Measurements from ENCODE around the gene FGFBP1. TPM values are rescaled to one million over a fixed set of nuclear protein-coding genes. Genes with fewer than 3 reads are reported as not detected.

Gene FGFBP1
- total and polyA plus RNA-seq, 4 donors: not detected

GRCh38 chr4:15964159-15964558, 25.6 kb upstream of the FGFBP1 start:
- Histone ChIP-seq H3K9me3 (ENCODE audit: control insufficient read depth, insufficient read depth, low read length) (peaks cover 4% of the 10 kb centered on the region), H3K27ac (ENCODE audit: low read depth, low read length) (no peak overlapping the region), H3K4me3 (ENCODE audit: low read depth, low read length) (no peak overlapping the region), H3K27me3 (ENCODE audit: control insufficient read depth, insufficient read depth, low read length) (no peaks in the 10 kb centered on the region), H3K4me1 (ENCODE audit: control insufficient read depth, insufficient read depth, low read length) (peaks cover 12% of the 10 kb centered on the region), H3K36me3 (ENCODE audit: control insufficient read depth, insufficient read depth, low read length) (no peaks in the 10 kb centered on the region)
- no peak for DNase-seq (ENCODE audit: low read depth in 4 of 6, low spot score in 6 of 6)
- WGBS (ENCODE audit: insufficient coverage): 97% methylated on average over 3 of the region's 5 CpGs

GRCh38 chr4:15963576-15963975, 25.0 kb upstream of the FGFBP1 start:
- Histone ChIP-seq H3K36me3 (ENCODE audit: control insufficient read depth, insufficient read depth, low read length) (no peaks in the 10 kb centered on the region), H3K4me3 (ENCODE audit: low read depth, low read length) (no peak overlapping the region), H3K4me1 (ENCODE audit: control insufficient read depth, insufficient read depth, low read length) (peaks cover 12% of the 10 kb centered on the region), H3K9me3 (ENCODE audit: control insufficient read depth, insufficient read depth, low read length) (peaks cover 4% of the 10 kb centered on the region), H3K27me3 (ENCODE audit: control insufficient read depth, insufficient read depth, low read length) (no peaks in the 10 kb centered on the region), H3K27ac (ENCODE audit: low read depth, low read length) (no peak overlapping the region)
- WGBS (ENCODE audit: insufficient coverage): 57% methylated on average over 2 of the region's 4 CpGs
- no peak for DNase-seq (ENCODE audit: low read depth in 4 of 6, low spot score in 6 of 6)

GRCh38 chr4:15963001-15963451, 24.5 kb upstream of the FGFBP1 start, which contains the start of gene FGFBP2:
Gene FGFBP2, minus strand, starts transcription at chr4:15963175. Its CDS starts 46 bp downstream, at chr4:15963129.
- H3K27ac ChIP-seq (ENCODE audit: low read depth, low read length): no peak within 1 kb of the TSS
- 47% methylated on average over 9 of the region's 9 CpGs for WGBS (ENCODE audit: insufficient coverage)
- H3K36me3 ChIP-seq (ENCODE audit: control insufficient read depth, insufficient read depth, low read length): no peaks in the 10 kb centered on the region
- DNase-seq (ENCODE audit: low read depth in 4 of 6, low spot score in 6 of 6): peak in 3 of 6 donors; percentile 1 to 51 (median 31)
- peaks cover 12% of the 10 kb centered on the region for H3K4me1 ChIP-seq (ENCODE audit: control insufficient read depth, insufficient read depth, low read length)
- H3K9me3 ChIP-seq (ENCODE audit: control insufficient read depth, insufficient read depth, low read length): peaks cover 4% of the 10 kb centered on the region
- H3K27me3 ChIP-seq (ENCODE audit: control insufficient read depth, insufficient read depth, low read length): no peaks in the 10 kb centered on the region
- H3K4me3 ChIP-seq (ENCODE audit: low read depth, low read length): no peak within 1 kb of the TSS

- H3K36me3 ChIP-seq (ENCODE audit: control insufficient read depth, insufficient read depth, low read length): no peaks in the 10 kb centered on the region
- H3K4me3 ChIP-seq (ENCODE audit: low read depth, low read length): no peak overlapping the region
- H3K27ac ChIP-seq (ENCODE audit: low read depth, low read length): no peak overlapping the region
- DNase-seq (ENCODE audit: low read depth in 4 of 6, low spot score in 6 of 6): no peak
- peaks cover 12% of the 10 kb centered on the region for H3K4me1 ChIP-seq (ENCODE audit: control insufficient read depth, insufficient read depth, low read length)
- 84% methylated on average over 8 of the region's 16 CpGs for WGBS (ENCODE audit: insufficient coverage)
- peaks cover 4% of the 10 kb centered on the region for H3K9me3 ChIP-seq (ENCODE audit: control insufficient read depth, insufficient read depth, low read length)
- H3K27me3 ChIP-seq (ENCODE audit: control insufficient read depth, insufficient read depth, low read length): no peaks in the 10 kb centered on the region
Measured at GRCh38 chr4:15961781-15962510, 23.4 kb upstream of the FGFBP1 start.

- no peaks in the 10 kb centered on the region for H3K36me3 ChIP-seq (ENCODE audit: control insufficient read depth, insufficient read depth, low read length)
- H3K27ac ChIP-seq (ENCODE audit: low read depth, low read length): no peak overlapping the region
- peaks cover 11% of the 10 kb centered on the region for H3K4me1 ChIP-seq (ENCODE audit: control insufficient read depth, insufficient read depth, low read length)
- DNase-seq (ENCODE audit: low read depth in 4 of 6, low spot score in 6 of 6): no peak
- H3K4me3 ChIP-seq (ENCODE audit: low read depth, low read length): no peak overlapping the region
- no CpG with 5 or more reads among the region's 2 CpGs for WGBS (ENCODE audit: insufficient coverage)
- no peaks in the 10 kb centered on the region for H3K9me3 ChIP-seq (ENCODE audit: control insufficient read depth, insufficient read depth, low read length)
- no peaks in the 10 kb centered on the region for H3K27me3 ChIP-seq (ENCODE audit: control insufficient read depth, insufficient read depth, low read length)
Measured at GRCh38 chr4:15958562-15958961, 20.0 kb upstream of the FGFBP1 start.

- H3K27me3 ChIP-seq (ENCODE audit: control insufficient read depth, insufficient read depth, low read length): no peaks in the 10 kb centered on the region
- peak in 4 of 6 donors; percentile 2 to 54 (median 29) for DNase-seq (ENCODE audit: low read depth in 4 of 6, low spot score in 6 of 6)
- WGBS (ENCODE audit: insufficient coverage): 59% methylated on average over 7 of the region's 9 CpGs
Measured at GRCh38 chr4:15956179-15956850, 17.8 kb upstream of the FGFBP1 start.

GRCh38 chr4:15955670-15956069, 17.1 kb upstream of the FGFBP1 start:
- no peaks in the 10 kb centered on the region for H3K9me3 ChIP-seq (ENCODE audit: control insufficient read depth, insufficient read depth, low read length)
- 75% methylated on average over 2 of the region's 3 CpGs for whole genome bisulfite sequencing (ENCODE audit: insufficient coverage)
- no peaks in the 10 kb centered on the region for H3K36me3 ChIP-seq (ENCODE audit: control insufficient read depth, insufficient read depth, low read length)
- H3K27me3 ChIP-seq (ENCODE audit: control insufficient read depth, insufficient read depth, low read length): no peaks in the 10 kb centered on the region
- no peak for DNase-seq (ENCODE audit: low read depth in 4 of 6, low spot score in 6 of 6)
- H3K27ac ChIP-seq (ENCODE audit: low read depth, low read length): no peak overlapping the region
- H3K4me3 ChIP-seq (ENCODE audit: low read depth, low read length): no peak overlapping the region
- no peaks in the 10 kb centered on the region for H3K4me1 ChIP-seq (ENCODE audit: control insufficient read depth, insufficient read depth, low read length)

More at GRCh38 chr4:15956179-15956850, 17.8 kb upstream of the FGFBP1 start:
- Histone ChIP-seq H3K4me1 (ENCODE audit: control insufficient read depth, insufficient read depth, low read length) (no peaks in the 10 kb centered on the region), H3K4me3 (ENCODE audit: low read depth, low read length) (no peak overlapping the region), H3K27ac (ENCODE audit: low read depth, low read length) (no peak overlapping the region), H3K9me3 (ENCODE audit: control insufficient read depth, insufficient read depth, low read length) (no peaks in the 10 kb centered on the region), H3K36me3 (ENCODE audit: control insufficient read depth, insufficient read depth, low read length) (no peaks in the 10 kb centered on the region)

- no peak overlapping the region for H3K27ac ChIP-seq (ENCODE audit: low read depth, low read length)
- H3K27me3 ChIP-seq (ENCODE audit: control insufficient read depth, insufficient read depth, low read length): no peaks in the 10 kb centered on the region
- H3K4me3 ChIP-seq (ENCODE audit: low read depth, low read length): no peak overlapping the region
- H3K36me3 ChIP-seq (ENCODE audit: control insufficient read depth, insufficient read depth, low read length): no peaks in the 10 kb centered on the region
- H3K4me1 ChIP-seq (ENCODE audit: control insufficient read depth, insufficient read depth, low read length): no peaks in the 10 kb centered on the region
- H3K9me3 ChIP-seq (ENCODE audit: control insufficient read depth, insufficient read depth, low read length): no peaks in the 10 kb centered on the region
- DNase-seq (ENCODE audit: low read depth in 4 of 6, low spot score in 6 of 6): no peak
- WGBS (ENCODE audit: insufficient coverage): 71% methylated on average over 2 of the region's 5 CpGs
Measured at GRCh38 chr4:15953625-15954024, 15.1 kb upstream of the FGFBP1 start.

GRCh38 chr4:15951781-15952180, 13.2 kb upstream of the FGFBP1 start:
- Histone ChIP-seq H3K27me3 (ENCODE audit: control insufficient read depth, insufficient read depth, low read length) (no peaks in the 10 kb centered on the region), H3K4me1 (ENCODE audit: control insufficient read depth, insufficient read depth, low read length) (no peaks in the 10 kb centered on the region), H3K36me3 (ENCODE audit: control insufficient read depth, insufficient read depth, low read length) (no peaks in the 10 kb centered on the region), H3K4me3 (ENCODE audit: low read depth, low read length) (no peak overlapping the region), H3K9me3 (ENCODE audit: control insufficient read depth, insufficient read depth, low read length) (no peaks in the 10 kb centered on the region), H3K27ac (ENCODE audit: low read depth, low read length) (no peak overlapping the region)
- no peak for DNase-seq (ENCODE audit: low read depth in 4 of 6, low spot score in 6 of 6)

- Histone ChIP-seq H3K9me3 (ENCODE audit: control insufficient read depth, insufficient read depth, low read length) (no peaks in the 10 kb centered on the region), H3K4me1 (ENCODE audit: control insufficient read depth, insufficient read depth, low read length) (no peaks in the 10 kb centered on the region), H3K4me3 (ENCODE audit: low read depth, low read length) (no peak overlapping the region), H3K36me3 (ENCODE audit: control insufficient read depth, insufficient read depth, low read length) (no peaks in the 10 kb centered on the region), H3K27me3 (ENCODE audit: control insufficient read depth, insufficient read depth, low read length) (no peaks in the 10 kb centered on the region), H3K27ac (ENCODE audit: low read depth, low read length) (no peak overlapping the region)
- no peak for DNase-seq (ENCODE audit: low read depth in 4 of 6, low spot score in 6 of 6)
- 86% methylated on average over 7 of the region's 9 CpGs for WGBS (ENCODE audit: insufficient coverage)
Measured at GRCh38 chr4:15948826-15949225, 10.3 kb upstream of the FGFBP1 start.
